Ovary (tissue), 3 donors: ENCODE data around the gene KCND2.

Experiments
- CTCF ChIP-seq, 3 donors: fragments of 450-650 bp in 2 of 3; fragments of 200-600 bp in 1 of 3; IDR thresholded peaks; one replicate each; pipeline versions ENCODE4 v1.5.1 to v1.8.0; 2016 to 2022; ENCODE audit warnings: antibody characterized with exemption in 3 of 3, mild to moderate bottlenecking in 1 of 3
- POLR2A ChIP-seq: fragments of 450-650 bp; IDR thresholded peaks from one replicate; pipeline ENCODE4 v1.6.1; 2017; ENCODE audit warnings: antibody characterized with exemption, mild to moderate bottlenecking, moderate library complexity
- donor health status: DM: no; HTN: no; CAD: no.

DNA sequence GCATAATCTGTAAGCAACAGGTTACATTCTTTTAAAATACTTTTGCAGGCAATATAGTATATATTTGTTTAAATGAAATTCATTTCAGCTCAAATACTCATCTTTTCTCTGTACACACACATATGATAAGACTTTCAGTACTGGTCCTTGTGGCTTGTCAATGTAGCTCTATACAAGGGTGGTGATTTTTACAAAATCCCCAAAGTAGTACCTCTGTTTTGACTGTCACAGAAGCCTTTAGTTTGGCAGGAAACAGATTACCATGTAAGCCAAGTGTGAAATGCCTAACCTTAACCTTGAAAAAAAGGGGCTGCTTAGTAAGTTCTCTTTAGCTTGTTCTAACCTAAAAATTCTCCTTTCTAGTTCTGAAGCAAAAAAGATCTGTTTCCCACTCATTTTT, 87.9 kb downstream of the KCND2 start:
- TF ChIP-seq CTCF (IDR thresholded peaks at IDR 0.05) (no peak), POLR2A (no peak)
